Measurements from ENCODE around the gene CNTLN.
"Not testable (repeated sequence)": the region's sequence is repeated elsewhere in the genome, so short reads cannot be mapped to it uniquely, and the experiment has no call there.

Gene CNTLN

DNA sequence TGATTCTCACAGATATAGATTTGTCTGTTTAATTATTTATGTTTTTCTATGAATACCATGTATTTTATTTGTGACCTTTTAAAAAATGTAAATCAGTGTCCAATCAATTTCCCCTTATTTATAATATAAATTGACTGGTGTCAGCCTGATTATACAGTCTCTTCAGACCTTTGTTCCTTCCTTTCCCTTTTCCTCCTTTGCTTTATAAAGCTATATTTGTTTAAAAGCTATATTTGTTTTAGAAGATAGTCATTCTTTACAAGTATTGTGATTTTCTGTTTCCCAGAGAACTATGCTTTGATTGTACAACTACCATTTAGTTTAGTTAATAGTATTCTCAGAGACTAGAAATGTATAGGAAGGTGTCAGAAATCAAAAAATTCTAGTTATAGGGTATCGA lies 90.6 kb downstream of the CNTLN start:
- Mint-ChIP-seq H3K27ac (no peak overlapping the region), H3K36me3 (no peaks in the 10 kb centered on the region), H3K9me3 (peaks cover 3% of the 10 kb centered on the region), H3K4me3 (no peak overlapping the region), H3K27me3 (no peaks in the 10 kb centered on the region), H3K4me1 (no peaks in the 10 kb centered on the region)
- ATAC-seq = no peak

- Mint-ChIP-seq H3K4me3 (no peak overlapping the region), H3K9me3 (peaks cover 3% of the 10 kb centered on the region), H3K27ac (no peak overlapping the region), H3K4me1 (no peaks in the 10 kb centered on the region), H3K27me3 (no peaks in the 10 kb centered on the region), H3K36me3 (no peaks in the 10 kb centered on the region)
- ATAC-seq = no peak
Measured at GRCh38 chr9:17229945-17230560, 95.2 kb downstream of the CNTLN start.

GRCh38 chr9:17230646-17231045 lies 95.8 kb downstream of the CNTLN start:
- ATAC-seq = no peak
- no peak overlapping the region for H3K27ac Mint-ChIP-seq
- H3K9me3 Mint-ChIP-seq = peaks cover 3% of the 10 kb centered on the region
- H3K4me3 Mint-ChIP-seq = no peak overlapping the region
- H3K36me3 Mint-ChIP-seq = no peaks in the 10 kb centered on the region
- no peaks in the 10 kb centered on the region for H3K27me3 Mint-ChIP-seq
- H3K4me1 Mint-ChIP-seq = no peaks in the 10 kb centered on the region

DNA sequence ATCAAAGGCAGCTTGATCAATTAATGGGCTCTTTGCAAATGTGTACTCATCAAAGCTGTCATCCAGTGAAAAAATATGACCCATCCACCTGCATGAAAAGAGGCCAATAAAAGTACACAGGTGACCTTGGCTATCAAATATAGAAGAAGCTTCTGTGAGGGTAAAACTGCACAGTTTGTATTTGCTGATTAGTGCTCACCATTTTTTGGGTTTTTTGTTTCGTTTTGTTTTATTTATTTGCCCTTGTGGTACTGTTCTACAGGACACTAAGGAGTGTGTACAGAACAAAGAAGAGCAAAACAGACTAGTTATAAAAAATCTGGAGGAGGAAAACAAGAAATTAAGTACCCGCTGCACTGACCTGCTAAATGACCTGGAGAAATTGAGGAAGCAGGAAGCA lies 101.3 kb downstream of the CNTLN start:
- H3K4me1 Mint-ChIP-seq = no peaks in the 10 kb centered on the region
- H3K36me3 Mint-ChIP-seq = no peaks in the 10 kb centered on the region
- H3K9me3 Mint-ChIP-seq = peaks cover 3% of the 10 kb centered on the region
- no peak overlapping the region for H3K4me3 Mint-ChIP-seq
- no peaks in the 10 kb centered on the region for H3K27me3 Mint-ChIP-seq
- ATAC-seq = no peak
- no peak overlapping the region for H3K27ac Mint-ChIP-seq

DNA sequence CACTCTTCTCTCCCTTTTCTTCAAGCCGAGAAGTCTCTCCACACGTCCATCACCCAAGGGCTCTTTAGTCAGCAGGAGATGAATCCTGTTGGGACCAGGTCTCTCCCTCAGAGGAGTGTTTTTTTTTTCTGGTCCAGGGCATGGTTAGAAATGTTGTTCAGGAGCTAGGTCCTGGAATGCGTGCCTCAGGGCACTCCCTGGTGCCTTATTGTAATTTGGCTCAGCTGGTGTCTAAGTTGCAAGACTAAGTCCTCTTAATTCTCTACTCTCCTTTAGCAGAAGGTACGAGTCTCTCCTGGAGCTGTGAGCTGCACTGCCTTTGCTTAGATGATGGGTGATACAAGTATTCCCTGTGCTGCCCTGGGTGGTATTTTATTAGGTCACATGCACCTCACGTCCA lies 111.9 kb downstream of the CNTLN start:
- no peak for ATAC-seq
- Mint-ChIP-seq H3K4me3 (no peak overlapping the region), H3K36me3 (no peaks in the 10 kb centered on the region), H3K4me1 (no peaks in the 10 kb centered on the region), H3K27ac (no peak overlapping the region), H3K27me3 (no peaks in the 10 kb centered on the region), H3K9me3 (peaks cover 33% of the 10 kb centered on the region)

GRCh38 chr9:17251100-17251499 lies 116.3 kb downstream of the CNTLN start:
- Mint-ChIP-seq H3K27ac (no peak overlapping the region), H3K4me3 (no peak overlapping the region), H3K27me3 (no peaks in the 10 kb centered on the region), H3K9me3 (peaks cover 28% of the 10 kb centered on the region), H3K36me3 (no peaks in the 10 kb centered on the region), H3K4me1 (no peaks in the 10 kb centered on the region)
- ATAC-seq = no peak

GRCh38 chr9:17268531-17269188 lies 133.8 kb downstream of the CNTLN start:
- not testable (repeated sequence) for H3K4me3 Mint-ChIP-seq, H3K36me3 Mint-ChIP-seq, H3K27me3 Mint-ChIP-seq, H3K27ac Mint-ChIP-seq, H3K9me3 Mint-ChIP-seq, ATAC-seq, H3K4me1 Mint-ChIP-seq

DNA sequence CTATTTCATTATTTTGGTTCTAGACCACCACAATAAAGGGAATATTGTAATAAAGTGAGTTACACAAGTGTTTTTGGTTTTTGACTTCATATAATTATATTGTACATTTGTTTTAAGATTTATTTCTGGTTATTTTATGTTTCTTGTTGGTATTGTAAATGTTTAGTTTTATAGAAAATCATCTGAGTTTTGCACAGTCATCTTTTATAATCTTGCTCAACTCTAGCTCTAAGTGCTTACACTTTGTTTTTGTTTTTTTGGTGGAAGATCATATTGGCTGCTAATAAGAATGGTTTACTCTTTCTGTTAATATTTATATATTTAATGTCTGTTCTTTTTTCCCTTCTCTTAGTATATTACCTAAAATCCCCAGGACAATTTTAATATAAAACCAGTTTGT lies 135.0 kb downstream of the CNTLN start:
- peaks cover 6% of the 10 kb centered on the region for H3K9me3 Mint-ChIP-seq
- no peak overlapping the region for H3K4me3 Mint-ChIP-seq
- no peaks in the 10 kb centered on the region for H3K4me1 Mint-ChIP-seq
- H3K27ac Mint-ChIP-seq = no peak overlapping the region
- H3K27me3 Mint-ChIP-seq = no peaks in the 10 kb centered on the region
- no peak for ATAC-seq
- peaks cover 6% of the 10 kb centered on the region for H3K36me3 Mint-ChIP-seq

DNA sequence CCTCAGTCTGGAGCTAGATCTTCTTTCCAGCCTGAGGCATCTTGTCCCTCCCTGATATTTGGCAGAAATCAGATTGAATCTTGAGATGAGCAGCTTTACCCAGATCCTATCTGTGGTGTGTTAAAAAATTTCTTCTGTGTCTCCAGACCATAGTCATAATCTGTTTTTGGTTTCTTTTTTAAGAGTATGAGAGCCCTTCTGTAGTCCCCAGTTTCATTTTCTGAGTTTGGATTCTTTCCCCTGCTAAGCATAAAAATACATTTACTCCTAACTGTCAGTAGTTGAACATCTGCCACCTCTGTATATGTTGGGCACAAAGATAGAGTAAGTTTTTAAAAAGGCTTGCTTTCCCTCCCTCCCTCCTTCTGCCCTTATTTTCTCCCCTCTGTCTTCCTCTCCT lies 137.7 kb downstream of the CNTLN start:
- no peak overlapping the region for H3K4me3 Mint-ChIP-seq
- H3K27ac Mint-ChIP-seq = no peak overlapping the region
- no peaks in the 10 kb centered on the region for H3K27me3 Mint-ChIP-seq
- no peaks in the 10 kb centered on the region for H3K9me3 Mint-ChIP-seq
- no peak for ATAC-seq
- no peaks in the 10 kb centered on the region for H3K4me1 Mint-ChIP-seq
- no peaks in the 10 kb centered on the region for H3K36me3 Mint-ChIP-seq

DNA sequence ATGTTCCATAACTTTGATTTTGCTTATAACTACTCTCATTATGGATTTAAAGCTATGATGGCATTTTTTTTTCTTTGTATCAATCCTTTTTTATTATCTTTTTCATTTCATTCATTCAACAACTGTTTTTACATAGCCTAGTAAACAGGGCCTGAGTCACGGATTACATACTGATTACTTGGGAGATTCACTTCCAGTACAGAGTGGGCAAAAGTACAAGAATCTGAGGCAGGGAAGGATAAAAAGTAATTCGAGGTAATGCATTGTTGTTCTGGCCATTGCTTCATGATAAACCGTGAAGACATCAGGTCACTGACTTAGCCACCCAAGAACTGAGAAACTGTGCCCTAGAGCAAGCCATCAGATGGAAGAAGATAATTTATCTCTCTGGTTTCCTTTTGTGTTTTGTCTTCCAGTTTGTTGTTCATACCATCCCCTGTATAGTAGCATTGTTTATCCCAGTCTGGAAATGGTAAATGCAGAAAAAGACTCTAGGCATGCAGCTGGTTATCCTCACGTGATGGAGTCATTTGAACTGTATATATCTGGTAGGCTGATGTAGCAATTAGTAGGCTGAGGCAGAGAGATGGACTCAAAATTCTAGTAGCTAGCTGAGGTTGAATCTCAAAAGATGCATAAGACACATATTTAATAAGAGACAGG lies 145.6 kb downstream of the CNTLN start:
- ATAC-seq = no peak
- no peak overlapping the region for H3K27ac Mint-ChIP-seq
- H3K4me1 Mint-ChIP-seq = no peaks in the 10 kb centered on the region
- H3K27me3 Mint-ChIP-seq = no peaks in the 10 kb centered on the region
- H3K36me3 Mint-ChIP-seq = no peaks in the 10 kb centered on the region
- H3K4me3 Mint-ChIP-seq = no peak overlapping the region
- H3K9me3 Mint-ChIP-seq = peaks cover 7% of the 10 kb centered on the region

DNA sequence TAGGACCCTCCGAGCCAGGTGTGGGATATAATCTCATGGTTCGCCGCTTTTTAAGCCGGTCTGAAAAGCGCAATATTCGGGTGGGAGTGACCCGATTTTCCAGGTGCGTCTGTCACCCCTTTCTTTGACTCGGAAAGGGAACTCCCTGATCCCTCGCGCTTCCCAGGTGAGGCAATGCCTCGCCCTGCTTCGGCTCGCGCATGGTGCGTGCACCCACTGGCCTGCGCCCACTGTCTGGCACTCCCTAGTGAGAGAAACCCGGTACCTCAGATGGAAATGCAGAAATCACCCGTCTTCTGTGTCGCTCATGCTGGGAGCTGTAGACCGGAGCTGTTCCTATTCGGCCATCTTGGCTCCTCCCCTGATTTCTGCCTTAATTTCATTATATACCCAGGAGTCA lies 155.8 kb downstream of the CNTLN start:
- H3K27ac Mint-ChIP-seq, H3K4me3 Mint-ChIP-seq, H3K36me3 Mint-ChIP-seq, H3K27me3 Mint-ChIP-seq, H3K4me1 Mint-ChIP-seq, H3K9me3 Mint-ChIP-seq, ATAC-seq: not testable (repeated sequence)

DNA sequence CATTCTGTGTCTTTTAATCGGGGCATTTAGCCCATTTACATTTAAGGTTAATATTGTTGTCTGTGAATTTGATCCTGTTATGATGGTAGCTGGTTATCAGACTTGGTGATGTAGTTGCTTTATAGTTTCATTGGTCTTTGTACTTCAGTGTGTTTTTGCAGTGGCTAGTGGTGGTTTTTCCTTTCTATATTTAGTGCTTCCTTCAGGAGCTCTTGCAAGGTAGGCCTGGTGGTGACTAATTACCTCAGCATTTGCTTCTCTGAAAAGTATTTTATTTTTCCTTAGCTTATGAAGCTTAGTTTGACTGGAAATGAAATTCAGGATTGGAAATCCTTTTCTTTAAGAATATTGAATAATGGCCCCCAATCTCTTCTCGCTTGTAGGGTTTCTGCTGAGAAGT lies 156.9 kb downstream of the CNTLN start:
- H3K36me3 Mint-ChIP-seq = no peaks in the 10 kb centered on the region
- H3K9me3 Mint-ChIP-seq = peaks cover 2% of the 10 kb centered on the region
- no peak overlapping the region for H3K27ac Mint-ChIP-seq
- no peak for ATAC-seq
- H3K4me1 Mint-ChIP-seq = no peaks in the 10 kb centered on the region
- no peaks in the 10 kb centered on the region for H3K27me3 Mint-ChIP-seq
- no peak overlapping the region for H3K4me3 Mint-ChIP-seq

GRCh38 chr9:17293685-17294084 lies 158.8 kb downstream of the CNTLN start:
- no peak overlapping the region for H3K27ac Mint-ChIP-seq
- H3K4me3 Mint-ChIP-seq = no peak overlapping the region
- no peaks in the 10 kb centered on the region for H3K27me3 Mint-ChIP-seq
- no peaks in the 10 kb centered on the region for H3K4me1 Mint-ChIP-seq
- ATAC-seq = no peak
- H3K9me3 Mint-ChIP-seq = peaks cover 2% of the 10 kb centered on the region
- no peaks in the 10 kb centered on the region for H3K36me3 Mint-ChIP-seq

GRCh38 chr9:17294822-17295624 lies 160.2 kb downstream of the CNTLN start:
- ATAC-seq = no peak
- H3K9me3 Mint-ChIP-seq = peaks cover 2% of the 10 kb centered on the region
- H3K27me3 Mint-ChIP-seq = no peaks in the 10 kb centered on the region
- no peak overlapping the region for H3K4me3 Mint-ChIP-seq
- H3K36me3 Mint-ChIP-seq = no peaks in the 10 kb centered on the region
- no peaks in the 10 kb centered on the region for H3K4me1 Mint-ChIP-seq
- no peak overlapping the region for H3K27ac Mint-ChIP-seq

- ATAC-seq = no peak
- no peak overlapping the region for H3K27ac Mint-ChIP-seq
- H3K9me3 Mint-ChIP-seq = no peaks in the 10 kb centered on the region
- H3K4me1 Mint-ChIP-seq = no peaks in the 10 kb centered on the region
- no peaks in the 10 kb centered on the region for H3K27me3 Mint-ChIP-seq
- no peak overlapping the region for H3K4me3 Mint-ChIP-seq
- no peaks in the 10 kb centered on the region for H3K36me3 Mint-ChIP-seq
Measured at GRCh38 chr9:17315341-17315740, 180.5 kb downstream of the CNTLN start.

All from stimulated activated memory B cell treated with anti-CD40 and anti-IgM and Interleukin-4, amounts not matched to agents 10 μg/mL and 1 μg/mL and 100 μg/mL, for 72 hours (primary cell).